NCI-H128 (cell line): ENCODE measurements around the gene LINC01488.

ENCODE experiments used
- DNase-seq: peaks from one replicate; lab custom pipeline; 2025; ENCODE audit not compliant: unreplicated experiment; lab: John Stamatoyannopoulos, UW

LINC01488 gene

GRCh38 chr11:69463181-69463994 lies 18.1 kb upstream of the LINC01488 start:
- DNase-seq, result no peak

GRCh38 chr11:69463995-69464960 lies 17.2 kb upstream of the LINC01488 start:
- DNase-seq, result no peak

- DNase-seq, result no peak
Measured at GRCh38 chr11:69465236-69466000, 16.0 kb upstream of the LINC01488 start.

- no peak for DNase-seq
Measured at GRCh38 chr11:69466039-69466438, 15.4 kb upstream of the LINC01488 start.

- no peak for DNase-seq
Measured at GRCh38 chr11:69467196-69467595, 14.3 kb upstream of the LINC01488 start.

- DNase-seq, result no peak
Measured at GRCh38 chr11:69467646-69468045, 13.8 kb upstream of the LINC01488 start.

- DNase-seq, result no peak
Measured at GRCh38 chr11:69468221-69468620, 13.2 kb upstream of the LINC01488 start.

- DNase-seq, result no peak
Measured at GRCh38 chr11:69468911-69469885, 12.3 kb upstream of the LINC01488 start.

GRCh38 chr11:69470301-69470700 lies 11.2 kb upstream of the LINC01488 start:
- no peak for DNase-seq

- no peak for DNase-seq
Measured at GRCh38 chr11:69470793-69471728, 10.4 kb upstream of the LINC01488 start.

- no peak for DNase-seq
Measured at GRCh38 chr11:69471729-69472540, 9.5 kb upstream of the LINC01488 start.

- DNase-seq, result no peak
Measured at GRCh38 chr11:69472541-69473275, 8.8 kb upstream of the LINC01488 start.

GRCh38 chr11:69473276-69473845 lies 8.1 kb upstream of the LINC01488 start:
- DNase-seq, result no peak

GRCh38 chr11:69474736-69475135 lies 6.7 kb upstream of the LINC01488 start:
- DNase-seq, result no peak

- no peak for DNase-seq
Measured at GRCh38 chr11:69475141-69475865, 6.2 kb upstream of the LINC01488 start.

- DNase-seq, result no peak
Measured at GRCh38 chr11:69475866-69476471, 5.5 kb upstream of the LINC01488 start.
